ELR (cell line): Measurements from ENCODE around the gene THSD4.

ENCODE experiments used
- DNase-seq: peaks from one replicate; pipeline ENCODE4 v3.0.0-alpha.2; 2015; ENCODE audit warnings: low read depth

THSD4 gene

DNA sequence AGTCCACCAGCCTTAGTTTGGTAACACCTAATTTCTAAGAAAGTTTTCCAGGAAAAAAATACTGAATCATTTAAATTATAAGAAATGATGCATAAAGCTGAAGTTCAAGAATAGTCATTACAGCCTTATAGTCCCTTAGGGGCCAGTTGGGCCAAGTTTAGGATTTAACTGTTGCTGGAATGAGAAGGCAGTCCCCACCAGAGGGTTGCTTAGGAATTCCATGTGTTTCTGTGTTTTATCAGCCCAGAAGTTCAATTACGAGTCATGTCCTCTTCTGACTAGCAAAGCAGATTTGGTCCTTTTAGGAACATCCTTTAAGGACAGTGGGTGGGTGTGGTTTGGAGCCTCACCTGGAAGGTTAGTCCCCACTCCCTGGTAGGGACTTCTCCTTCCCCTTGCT lies 638.1 kb downstream of the THSD4 start:
- peak; percentile 61 for DNase-seq

DNA sequence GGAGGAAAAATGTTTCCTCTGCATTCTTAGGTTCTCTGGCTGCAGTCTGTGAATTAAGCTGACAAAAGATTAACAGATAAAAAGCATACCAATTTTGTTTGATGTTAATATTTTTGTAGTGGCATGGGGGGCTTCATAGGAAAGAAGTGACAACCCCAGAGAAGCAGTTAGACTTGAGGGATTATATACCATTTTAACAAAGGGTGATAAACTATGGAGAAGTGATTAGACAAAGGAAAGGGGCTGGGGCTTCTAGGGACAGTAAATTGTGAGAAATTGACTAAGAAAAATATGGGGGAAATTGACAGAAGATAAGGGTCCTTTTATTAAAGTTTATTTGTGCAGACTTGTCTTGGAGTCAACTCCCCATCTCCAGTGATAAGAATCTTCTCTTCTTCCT lies 639.4 kb downstream of the THSD4 start:
- no peak for DNase-seq

DNA sequence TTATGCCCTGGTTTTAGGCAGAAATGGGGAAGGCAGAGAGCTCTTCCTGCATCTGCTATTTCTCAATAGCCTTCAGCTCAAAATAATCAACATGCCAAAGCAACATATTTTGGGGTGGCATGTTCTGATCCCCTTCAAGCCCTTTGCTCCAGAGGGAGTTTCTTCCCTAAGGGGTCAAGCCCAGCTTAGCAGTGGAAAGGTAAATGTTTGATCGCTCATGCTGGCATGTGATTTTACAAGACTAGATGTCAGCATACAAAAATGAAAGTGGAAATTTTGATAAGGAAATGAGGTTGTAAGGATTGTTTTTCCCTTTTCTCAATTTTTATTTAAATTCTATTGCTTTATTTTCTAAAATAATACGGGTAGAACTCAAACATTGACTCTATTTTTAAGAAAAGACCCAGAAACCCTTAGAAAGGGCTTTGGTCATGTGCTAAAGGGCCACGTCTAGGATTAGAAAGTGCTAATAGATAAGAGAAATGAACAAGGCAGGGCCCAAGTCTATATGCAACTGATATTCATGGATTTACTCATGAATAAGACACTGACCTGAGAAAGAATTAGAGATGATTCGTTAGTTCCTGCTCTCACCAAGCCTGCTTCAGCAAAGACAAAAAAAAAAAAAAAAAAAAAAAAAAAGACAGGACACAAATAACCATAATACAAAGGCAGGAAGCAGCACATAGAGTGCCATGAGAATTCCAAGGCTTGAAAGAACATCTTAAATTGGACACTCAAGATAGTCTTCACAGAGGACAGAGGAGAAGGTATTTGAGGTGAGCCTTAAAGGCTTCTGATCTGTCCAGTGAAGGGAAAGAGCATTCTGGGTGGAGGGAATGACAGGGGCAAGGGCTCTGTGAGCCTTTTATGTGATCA lies 640.1 kb downstream of the THSD4 start:
- no peak for DNase-seq

DNA sequence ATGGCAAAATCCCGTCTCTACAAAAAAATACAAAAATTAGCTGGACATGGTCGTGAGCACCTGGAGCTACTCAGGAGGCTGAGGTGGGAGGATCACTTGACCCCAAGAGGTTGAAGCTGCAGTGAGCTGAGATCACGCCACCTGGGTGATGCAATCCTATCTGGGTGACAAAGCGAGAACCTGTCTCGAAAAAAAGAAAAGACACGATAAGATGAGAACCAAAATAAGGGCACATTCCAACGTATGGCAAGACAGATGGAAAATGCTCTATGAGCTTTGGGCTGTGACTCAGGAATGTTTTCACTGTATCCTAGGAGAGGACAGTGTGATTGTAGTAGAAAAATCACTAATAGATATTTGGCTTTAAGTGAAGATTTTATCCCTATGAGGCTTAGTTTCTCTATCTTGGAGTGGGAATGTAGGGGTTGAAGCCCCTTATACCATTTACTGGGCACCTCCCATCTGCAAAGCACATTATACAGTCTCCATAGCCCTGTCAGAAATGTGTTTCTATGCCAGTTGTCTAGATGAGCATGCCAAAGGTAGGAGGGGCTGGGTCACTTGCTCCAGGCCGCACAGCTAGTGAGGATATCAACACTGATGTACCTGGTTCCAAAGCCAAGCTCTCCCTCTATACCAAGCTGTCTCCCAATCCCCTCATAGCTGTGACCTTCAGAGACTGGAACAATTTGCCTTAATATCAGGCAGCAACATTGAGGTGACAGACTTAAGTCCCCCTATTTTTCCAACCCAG lies 641.5 kb downstream of the THSD4 start:
- no peak for DNase-seq

DNA sequence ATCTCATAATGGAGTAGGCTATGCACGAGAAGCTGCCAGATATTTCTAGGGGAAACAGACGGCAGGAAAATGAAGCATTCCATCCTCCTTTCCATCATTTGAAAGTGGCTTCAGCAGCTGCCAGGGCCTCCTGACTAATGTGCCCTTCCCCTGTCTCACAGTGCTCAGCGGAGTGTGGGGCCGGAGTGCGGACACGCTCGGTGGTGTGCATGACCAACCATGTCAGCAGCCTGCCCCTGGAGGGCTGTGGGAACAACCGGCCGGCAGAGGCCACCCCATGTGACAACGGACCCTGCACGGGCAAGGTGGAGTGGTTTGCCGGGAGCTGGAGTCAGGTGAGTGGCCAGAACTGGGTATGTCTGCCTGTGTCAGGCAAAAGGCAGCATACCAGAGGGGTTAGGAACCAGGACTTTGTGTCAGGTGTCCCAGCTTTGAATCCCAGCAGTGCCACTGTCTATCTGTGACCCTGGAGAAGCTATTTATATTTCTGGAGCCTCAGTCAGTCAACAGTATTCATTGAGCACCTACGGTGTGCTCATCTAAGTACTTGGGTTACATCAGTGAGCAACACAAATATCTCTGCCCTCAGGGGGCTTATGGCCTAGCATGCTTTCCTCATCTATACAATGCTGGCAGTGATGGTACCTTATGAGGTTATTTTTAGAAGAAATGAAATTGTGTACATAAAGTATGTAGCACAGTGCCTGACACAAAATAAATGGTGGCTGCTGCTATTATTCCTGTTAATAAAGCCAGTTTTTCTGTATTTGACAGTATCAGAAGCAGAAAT lies 642.7 kb downstream of the THSD4 start:
- no peak for DNase-seq

DNA sequence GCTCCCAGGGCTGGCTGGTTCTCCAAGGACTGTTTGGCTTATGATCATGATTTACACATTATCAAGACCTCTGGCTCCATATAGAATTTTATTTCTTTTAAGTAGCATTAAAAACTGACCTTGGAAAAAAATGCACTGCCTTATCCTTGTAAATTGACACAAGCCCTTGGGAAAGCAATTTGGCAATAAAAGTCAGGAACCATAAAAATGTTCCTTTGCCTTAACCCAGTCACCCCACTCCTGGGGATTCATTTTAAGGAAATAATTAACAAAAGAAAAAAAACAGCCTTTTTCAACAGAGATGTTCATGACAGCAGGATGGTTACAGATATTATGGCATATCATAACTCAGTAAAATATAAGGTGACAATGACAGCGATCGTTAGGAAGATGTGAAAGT lies 643.4 kb downstream of the THSD4 start:
- no peak for DNase-seq

DNA sequence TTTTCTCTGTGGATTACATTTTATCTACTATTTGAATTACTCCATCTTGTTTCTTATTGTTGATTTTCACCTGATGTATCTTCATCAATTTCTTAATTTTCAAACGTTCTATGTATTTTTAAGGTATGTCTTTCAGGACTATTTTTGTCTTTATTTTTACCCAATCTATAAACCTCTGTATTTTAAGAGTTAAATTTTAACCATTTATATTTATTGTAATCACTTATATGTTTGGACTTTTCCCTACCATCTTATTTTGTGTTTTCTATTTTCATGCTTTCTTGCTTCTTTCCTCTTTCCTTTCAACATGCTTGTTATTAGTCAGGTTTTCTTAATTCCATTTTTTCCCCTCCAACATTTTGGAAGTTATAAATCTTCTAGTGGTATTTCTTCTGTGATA lies 645.6 kb downstream of the THSD4 start:
- no peak for DNase-seq

DNA sequence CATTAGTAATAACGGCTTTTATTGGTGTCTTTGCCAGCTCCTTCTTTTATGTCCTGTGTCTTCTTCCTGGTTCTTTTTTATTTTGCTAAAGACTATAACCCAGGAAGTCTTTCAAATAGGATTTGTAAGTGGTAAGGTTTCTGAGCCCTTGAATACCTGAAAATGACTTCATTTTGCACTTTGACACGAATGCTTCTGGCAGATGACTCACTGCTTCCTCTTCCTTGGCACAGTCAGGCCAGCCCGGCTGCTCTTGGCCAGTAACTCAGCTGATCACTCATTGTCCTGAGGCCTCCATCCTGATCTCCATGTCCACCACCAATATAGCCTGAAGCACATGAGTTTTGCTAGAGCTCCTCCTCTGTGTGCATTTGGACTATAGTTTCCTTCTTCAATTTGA lies 646.4 kb downstream of the THSD4 start:
- peak; percentile 97 for DNase-seq

DNA sequence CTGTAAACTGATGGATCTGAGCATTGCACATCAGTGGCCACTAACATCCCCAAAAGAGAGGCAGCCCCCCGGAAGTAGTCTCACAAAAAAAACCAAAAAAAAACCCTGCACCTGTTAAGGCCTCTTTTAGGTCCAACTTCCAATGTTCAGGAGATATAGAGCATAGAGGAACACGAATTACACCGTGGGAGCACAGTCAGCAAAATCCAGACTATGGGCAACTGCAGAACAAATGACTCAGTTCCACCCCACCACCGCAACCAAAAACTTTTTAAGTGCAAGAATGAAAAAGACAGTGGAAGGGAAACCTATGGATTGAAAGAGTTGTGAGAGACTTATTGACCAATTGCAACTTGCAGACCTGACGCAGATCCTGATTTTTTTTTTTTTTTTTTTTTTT lies 652.9 kb downstream of the THSD4 start:
- no peak for DNase-seq

DNA sequence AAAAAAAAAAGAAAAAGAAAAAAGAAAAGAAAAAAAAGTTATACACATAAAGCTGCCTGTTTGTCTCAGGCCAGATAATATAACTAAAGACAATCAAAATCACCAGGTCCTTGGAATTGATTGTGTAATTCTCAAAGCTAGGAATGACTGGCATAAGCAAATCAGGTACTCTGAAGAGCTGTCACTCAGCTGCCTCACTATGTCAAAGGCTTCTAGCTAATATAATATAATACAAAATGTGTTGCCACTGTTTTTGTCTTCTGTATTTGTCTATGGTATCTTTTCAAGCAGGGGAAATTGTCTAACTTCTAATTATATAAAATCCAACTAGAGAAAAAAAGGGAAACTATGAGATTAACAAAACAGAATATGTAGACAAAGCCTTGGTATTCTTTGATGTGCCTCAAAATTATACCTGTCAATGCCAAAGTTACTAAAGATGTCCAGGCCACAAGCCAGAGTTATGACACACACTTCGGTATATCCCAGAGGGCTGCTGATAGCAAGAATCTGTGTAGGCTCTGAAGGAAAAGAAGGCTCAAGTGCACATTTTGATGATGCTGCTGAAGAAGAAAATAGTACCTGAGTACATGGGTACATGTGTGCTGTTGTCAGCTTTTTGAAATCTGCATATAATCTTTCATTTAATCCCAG lies 658.1 kb downstream of the THSD4 start:
- no peak for DNase-seq

DNA sequence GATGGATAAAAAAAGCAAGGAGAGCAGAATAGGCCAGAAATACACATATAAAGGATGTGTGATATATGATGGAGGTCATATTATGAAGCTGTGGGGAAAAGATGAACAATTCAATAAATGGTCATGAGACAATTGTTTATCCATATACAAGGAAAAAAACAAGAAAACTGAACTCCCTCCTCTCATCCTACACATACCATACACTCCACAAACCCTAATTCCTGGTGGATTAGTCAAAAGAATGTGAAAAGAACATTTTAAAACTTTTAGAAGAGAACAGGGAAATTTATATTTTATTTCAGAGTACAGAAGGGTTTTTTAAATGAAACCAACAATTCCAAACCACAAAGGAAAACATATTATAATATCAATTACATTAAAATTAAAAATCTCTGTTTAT lies 660.6 kb downstream of the THSD4 start:
- peak; percentile 44 for DNase-seq

DNA sequence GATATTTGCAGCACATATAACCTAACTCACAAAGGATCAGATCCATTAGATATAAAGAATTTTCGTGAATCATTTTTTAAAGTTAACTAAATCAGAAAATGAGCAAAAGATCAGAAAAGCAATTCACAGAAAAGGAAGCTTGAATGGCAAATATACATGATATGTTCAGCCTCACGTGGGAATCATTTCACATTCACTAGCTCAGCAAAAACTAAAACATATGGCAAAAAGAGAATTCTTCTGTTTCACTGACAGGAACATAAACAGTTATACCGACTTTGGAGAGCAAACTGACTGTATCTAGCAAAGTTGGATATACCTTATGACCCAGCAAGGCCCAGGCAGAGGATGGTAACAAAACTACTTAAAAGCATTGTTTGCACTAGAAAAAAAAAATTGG lies 661.0 kb downstream of the THSD4 start:
- DNase-seq = no peak

DNA sequence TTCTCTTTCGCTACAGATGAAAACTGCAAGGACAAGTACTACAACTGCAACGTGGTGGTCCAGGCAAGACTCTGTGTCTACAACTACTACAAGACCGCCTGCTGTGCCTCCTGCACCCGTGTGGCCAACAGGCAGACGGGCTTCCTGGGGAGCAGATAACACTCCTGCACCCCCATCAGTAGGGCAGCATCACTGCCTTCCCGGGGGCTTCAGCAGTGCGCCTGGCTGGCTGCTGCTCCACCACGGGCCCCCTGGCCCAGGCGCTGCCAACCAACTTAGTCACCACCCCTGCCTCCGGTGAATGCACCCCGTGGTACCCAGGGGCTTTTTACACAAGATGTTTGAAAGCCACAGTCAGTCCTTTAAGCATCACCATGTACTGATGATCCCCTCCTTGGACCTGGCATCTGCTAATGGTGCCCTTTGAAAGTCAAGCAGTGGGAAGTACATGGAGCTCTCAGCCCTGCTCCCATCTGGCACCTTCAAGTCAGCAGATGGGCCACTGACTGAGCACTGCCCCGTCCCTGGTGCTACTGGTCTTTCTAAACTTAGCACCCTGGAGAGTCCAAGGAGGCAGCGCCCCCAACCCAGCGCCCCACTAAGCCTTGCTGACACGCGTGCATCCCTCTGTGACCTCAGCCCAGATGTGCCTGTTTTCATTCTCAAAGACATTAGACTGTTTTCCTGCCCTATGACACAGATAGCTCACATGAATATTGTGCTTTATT lies 662.1 kb downstream of the THSD4 start:
- no peak for DNase-seq

DNA sequence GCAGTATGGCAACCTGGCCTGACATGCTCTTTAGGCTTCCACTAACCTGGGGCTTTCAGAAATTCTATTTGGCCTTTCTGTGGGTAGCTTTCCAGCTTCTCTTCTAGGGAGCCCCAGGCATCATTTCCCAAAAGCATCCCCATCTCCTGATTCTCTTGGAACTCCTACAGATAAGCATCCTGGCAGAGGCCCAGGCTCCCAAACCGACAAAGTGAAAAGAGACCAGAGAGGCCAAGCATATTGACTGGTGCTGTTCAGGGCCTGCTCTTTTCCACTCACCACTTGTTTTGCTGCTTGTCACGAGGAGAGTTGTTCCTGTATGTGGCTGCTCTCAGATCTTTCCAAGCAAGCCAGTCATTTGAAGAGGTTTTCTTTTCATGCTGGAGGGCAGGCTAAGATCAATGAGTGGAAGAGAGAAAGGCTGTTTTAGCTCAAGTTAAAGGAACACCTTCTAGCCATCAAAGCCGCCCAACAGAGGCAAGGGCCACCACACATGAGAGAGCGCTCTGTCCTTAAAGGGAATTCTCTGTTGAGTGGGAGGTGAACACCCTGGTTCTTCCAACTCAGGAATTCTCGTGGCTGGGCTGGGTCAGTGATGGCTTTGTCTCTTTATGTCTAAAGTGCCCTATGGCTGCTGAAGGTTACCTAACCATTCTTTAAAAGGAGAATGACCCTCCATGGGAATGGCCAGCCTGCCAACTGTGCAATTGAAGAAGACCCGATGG lies 664.0 kb downstream of the THSD4 start:
- no peak for DNase-seq

DNA sequence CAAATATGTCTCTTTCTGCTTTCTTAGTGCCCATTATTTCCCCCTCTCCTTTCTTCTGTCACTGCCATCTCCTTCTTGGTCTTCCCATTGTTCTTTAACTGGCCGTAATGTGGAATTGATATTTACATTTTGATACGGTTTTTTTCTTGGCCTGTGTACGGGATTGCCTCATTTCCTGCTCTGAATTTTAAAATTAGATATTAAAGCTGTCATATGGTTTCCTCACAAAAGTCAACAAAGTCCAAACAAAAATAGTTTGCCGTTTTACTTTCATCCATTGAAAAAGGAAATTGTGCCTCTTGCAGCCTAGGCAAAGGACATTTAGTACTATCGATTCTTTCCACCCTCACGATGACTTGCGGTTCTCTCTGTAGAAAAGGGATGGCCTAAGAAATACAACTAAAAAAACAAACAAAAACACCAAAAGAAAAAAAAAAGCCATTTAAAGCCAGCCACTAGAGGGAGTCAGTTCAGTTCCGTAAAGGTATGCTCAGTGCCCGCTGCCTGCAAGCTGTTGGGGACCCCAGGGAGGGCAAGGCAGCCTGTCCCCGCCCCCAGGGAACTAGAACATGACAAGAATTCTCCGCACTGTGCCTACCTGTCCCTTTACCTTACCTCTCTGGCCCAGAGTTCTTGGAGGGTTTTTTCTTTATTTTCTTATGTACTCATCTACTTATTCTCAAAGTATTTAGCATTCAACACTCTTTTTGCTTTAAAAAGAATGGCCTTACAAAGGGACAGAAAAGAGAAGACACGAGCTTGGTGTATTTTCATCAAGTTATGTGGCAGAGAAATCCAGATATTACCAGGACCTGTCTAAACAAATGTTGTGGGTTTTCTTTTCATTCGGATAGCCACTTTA lies 665.1 kb downstream of the THSD4 start:
- peak; percentile 79 for DNase-seq

DNA sequence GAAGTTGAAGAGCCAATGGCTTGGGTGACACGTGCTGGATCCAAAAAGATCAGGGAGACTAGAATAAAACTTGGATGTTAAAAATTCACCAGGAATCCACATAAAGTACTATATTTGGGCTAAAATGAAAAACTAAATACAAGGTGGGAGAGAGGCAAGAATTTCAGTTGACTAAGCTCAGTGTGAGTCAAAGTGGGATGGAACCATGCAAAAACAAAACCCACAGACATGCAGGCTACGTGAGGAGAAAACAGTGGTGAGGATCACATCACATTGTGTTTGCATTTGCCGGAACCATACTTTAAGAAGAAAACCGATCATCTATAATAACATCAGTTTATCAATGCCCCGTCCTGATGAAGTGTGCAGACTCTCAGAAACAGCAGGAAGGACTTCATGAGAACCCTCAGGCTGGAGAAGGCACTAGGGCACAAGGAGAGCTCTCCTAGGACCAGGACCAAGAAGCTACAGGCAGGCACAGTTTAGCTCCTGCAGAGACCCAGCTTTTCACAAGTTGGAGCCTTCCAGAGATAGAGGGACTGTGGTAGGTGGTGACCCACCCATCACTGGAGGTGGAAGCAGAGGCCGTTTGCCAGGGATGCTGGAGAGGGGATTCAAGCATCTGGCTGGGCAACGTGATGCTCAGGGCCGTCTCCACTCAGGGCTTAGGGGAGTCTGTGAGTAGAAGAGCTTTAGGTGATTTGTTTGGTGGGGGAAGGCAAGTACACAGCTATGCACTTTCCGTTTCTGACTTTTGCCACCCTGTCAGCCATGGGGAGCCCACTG lies 666.1 kb downstream of the THSD4 start:
- DNase-seq = peak; percentile 65

DNA sequence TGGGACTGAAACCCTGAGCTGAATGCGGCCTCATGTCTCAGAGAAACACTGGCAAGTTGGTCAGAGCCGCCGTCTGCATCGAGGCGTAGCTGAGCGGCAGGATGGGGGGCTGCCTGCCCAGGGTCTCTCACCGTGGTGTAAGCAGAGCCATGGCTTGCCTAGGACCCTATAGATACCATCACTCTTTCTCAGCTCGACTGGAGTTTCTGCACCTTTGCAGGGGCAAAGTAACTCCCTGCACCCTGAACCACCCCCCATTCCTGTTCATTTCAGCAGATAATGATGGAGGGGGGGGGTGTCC lies 666.6 kb downstream of the THSD4 start:
- no peak for DNase-seq

DNA sequence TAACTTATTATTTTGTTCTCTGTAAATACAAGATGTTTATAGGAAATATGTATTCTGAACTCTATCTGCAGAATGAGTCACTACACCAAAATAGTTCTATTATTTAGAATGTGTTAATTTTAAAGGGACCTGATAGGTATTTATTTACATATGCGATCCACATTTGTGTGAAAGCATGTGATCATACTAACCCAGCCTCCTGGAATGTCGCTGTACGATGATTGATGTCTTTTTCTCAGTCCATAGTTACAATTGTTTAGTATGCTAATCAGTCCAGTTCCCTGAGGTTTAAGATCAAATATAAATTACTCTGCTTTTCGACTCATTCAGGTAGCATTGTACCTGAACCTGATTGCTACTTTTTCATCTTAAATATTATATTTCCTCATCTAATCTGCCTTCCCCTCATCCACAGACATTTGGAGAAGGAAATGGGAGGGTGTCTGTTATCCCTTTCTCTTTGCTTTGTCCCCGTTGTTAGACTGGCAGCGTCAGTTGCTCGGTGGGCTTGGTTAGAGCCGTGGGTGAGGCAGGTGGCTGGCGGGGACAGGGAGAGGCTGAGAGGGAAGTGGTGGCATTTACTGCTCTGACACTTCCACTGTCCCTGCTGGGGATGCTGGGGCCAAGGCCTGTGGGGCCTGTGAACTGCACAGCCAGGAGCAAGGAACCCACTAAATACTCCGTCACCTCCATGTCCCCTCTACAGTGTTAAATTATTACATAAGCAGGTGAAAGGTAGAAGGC lies 667.3 kb downstream of the THSD4 start:
- DNase-seq = no peak
